ENCODE results near the gene REEP1.

DNA sequence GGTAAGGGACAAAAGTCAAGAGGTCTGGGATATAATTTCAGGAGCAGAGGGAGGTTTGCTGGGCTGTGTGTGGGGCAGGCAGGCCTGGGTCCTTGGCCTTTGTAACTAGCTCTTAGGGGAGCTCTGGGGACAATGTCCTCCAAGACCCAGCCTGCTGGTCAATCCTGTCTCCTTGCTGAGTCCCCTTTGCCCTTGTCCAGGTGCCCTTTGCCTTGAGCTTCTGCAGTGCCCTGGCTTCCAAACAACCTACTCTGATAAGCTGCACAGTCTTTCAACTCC lies 30.0 kb upstream of the REEP1 start:
- TF ChIP-seq, protein P1, sequence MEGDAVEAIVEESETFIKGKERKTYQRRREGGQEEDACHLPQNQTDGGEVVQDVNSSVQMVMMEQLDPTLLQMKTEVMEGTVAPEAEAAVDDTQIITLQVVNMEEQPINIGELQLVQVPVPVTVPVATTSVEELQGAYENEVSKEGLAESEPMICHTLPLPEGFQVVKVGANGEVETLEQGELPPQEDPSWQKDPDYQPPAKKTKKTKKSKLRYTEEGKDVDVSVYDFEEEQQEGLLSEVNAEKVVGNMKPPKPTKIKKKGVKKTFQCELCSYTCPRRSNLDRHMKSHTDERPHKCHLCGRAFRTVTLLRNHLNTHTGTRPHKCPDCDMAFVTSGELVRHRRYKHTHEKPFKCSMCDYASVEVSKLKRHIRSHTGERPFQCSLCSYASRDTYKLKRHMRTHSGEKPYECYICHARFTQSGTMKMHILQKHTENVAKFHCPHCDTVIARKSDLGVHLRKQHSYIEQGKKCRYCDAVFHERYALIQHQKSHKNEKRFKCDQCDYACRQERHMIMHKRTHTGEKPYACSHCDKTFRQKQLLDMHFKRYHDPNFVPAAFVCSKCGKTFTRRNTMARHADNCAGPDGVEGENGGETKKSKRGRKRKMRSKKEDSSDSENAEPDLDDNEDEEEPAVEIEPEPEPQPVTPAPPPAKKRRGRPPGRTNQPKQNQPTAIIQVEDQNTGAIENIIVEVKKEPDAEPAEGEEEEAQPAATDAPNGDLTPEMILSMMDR (IDR thresholded peaks at IDR 0.05) = no peak
- no peak for TF ChIP-seq POLR2A (IDR thresholded peaks at IDR 0.05)

All from testis (tissue), 2 donors.